Measurements from ENCODE around the gene ANO10.

Gene ANO10

DNA sequence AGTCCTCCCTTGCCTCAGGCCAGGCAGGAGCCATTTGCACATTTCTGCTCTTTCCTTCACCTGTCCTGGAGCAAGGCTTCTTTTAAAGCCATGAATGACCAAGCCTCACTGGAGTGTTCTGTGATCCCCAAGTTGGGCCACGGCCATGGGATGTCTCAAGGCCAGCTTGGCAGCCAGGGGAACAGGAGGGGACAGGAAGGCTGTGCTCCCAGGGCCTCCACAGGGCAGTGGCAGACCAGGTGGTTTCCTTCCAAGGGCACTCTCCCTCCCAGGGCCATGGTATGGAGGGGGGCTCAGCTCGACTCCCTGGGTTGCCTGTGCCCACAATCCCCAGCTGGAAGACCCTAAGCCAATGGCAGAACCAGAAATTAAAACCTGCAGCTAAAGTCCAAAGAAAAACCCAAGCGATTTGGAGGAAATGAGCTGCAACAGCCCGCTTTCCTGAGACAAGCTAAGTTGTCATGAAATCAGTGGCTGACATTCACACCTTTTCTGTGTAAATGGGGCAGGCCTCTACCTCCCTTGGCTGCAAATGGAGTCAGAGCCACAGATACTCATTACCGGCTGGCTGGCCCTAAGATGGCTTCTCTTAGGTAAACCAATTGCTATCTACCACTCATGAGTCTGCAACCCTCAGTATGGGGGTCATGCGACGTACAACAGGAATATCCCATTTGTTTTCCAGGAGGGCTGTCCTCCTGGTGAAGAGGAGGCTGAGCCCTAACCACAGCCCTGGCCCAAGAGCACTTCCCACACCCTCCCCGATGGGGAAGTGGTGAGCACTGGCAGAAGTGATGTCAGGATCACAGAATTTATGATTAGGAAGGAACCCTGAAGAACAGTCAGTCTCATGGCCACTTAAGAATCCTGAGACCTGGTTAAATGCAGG, 252.2 kb downstream of the ANO10 start:
- Histone ChIP-seq H2BK12ac (ENCODE audit: low read length) (no peak overlapping the region), H4K91ac (ENCODE audit: low read depth, low read length, poor library complexity) (no peak overlapping the region), H3K18ac (ENCODE audit: low read length) (peak overlapping the region; percentile 20), H3K9me3 (replicated peaks in 1 of 2; ENCODE audit: control insufficient read depth in 2 of 2, insufficient read depth in 1 of 2, low read depth in 1 of 2, low read length in 2 of 2) (no peaks in the 10 kb centered on the region), H3K27me3 (ENCODE audit: control insufficient read depth in 3 of 3, insufficient read depth in 3 of 3, low read depth in 1 of 3, low read length in 3 of 3) (no peaks in the 10 kb centered on the region), H4K8ac (ENCODE audit: low read depth, low read length) (no peak overlapping the region), H3K4me3 (ENCODE audit: low read length in 2 of 2) (no peak overlapping the region), H3K23ac (ENCODE audit: low read depth, low read length, poor library complexity) (no peak overlapping the region), H2BK5ac (ENCODE audit: low read length) (no peak overlapping the region), H3K79me1 (ENCODE audit: low read depth, low read length) (peaks cover 2% of the 10 kb centered on the region), H3K36me3 (replicated peaks in 1 of 2; ENCODE audit: control insufficient read depth in 2 of 2, insufficient read depth in 2 of 2, low read length in 2 of 2) (peaks cover 0 to 2% of the 10 kb centered on the region in 2 donors), H3K9ac (ENCODE audit: low read depth, low read length, poor library complexity) (no peak overlapping the region), H3K4me2 (ENCODE audit: insufficient read depth, low read length, poor library complexity, severe bottlenecking) (no peak overlapping the region), H3K14ac (ENCODE audit: low read length) (no peak overlapping the region), H2AK5ac (ENCODE audit: low read depth, low read length) (no peak overlapping the region), H2BK120ac (ENCODE audit: low read depth, low read length) (no peak overlapping the region), H2AFZ (ENCODE audit: low read length) (no peak overlapping the region), H3K4me1 (ENCODE audit: control insufficient read depth in 2 of 2, insufficient read depth in 1 of 2, low read depth in 1 of 2, low read length in 2 of 2) (peaks cover 0 to 14% of the 10 kb centered on the region in 2 donors), H3K4ac (ENCODE audit: low read length) (no peak overlapping the region), H2BK15ac (ENCODE audit: low read length) (no peak overlapping the region), H3K27ac (replicated peaks; ENCODE audit: low read length) (no peak overlapping the region)
- no CpG with 5 or more reads among the region's 8 CpGs for WGBS, 2 donors (ENCODE audit: extremely low coverage in 2 of 2, insufficient read length in 2 of 2, insufficient replicate concordance in 1 of 2)
- DNase-seq (ENCODE audit: low spot score) = no peak

DNA sequence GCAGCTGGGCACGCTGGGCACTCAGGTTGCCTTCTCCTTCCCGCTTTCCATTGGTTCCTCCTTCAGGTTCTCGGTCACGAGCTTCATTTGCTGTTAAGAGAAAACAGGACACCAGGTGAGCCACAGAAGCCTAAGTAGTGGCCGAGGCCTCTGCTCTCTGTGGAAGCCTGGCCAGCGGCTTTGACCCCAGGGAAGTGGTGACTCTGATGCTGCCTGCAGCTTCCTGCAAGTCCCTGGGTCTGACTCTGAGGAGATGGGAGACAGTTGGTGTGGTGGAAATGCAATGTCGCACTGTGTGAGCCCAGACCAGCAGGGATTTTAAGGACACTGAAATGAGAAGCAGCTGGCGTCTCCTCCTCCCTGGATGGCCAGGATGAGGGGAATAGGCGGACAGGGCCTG, 254.9 kb downstream of the ANO10 start:
- no peak overlapping the region for H3K4ac ChIP-seq (ENCODE audit: low read length)
- no peak overlapping the region for H2BK5ac ChIP-seq (ENCODE audit: low read length)
- H3K4me1 ChIP-seq (ENCODE audit: control insufficient read depth in 2 of 2, insufficient read depth in 1 of 2, low read depth in 1 of 2, low read length in 2 of 2) = no peaks in the 10 kb centered on the region
- no peak overlapping the region for H2BK12ac ChIP-seq (ENCODE audit: low read length)
- H2BK120ac ChIP-seq (ENCODE audit: low read depth, low read length) = no peak overlapping the region
- no peak overlapping the region for H3K9ac ChIP-seq (ENCODE audit: low read depth, low read length, poor library complexity)
- H3K23ac ChIP-seq (ENCODE audit: low read depth, low read length, poor library complexity) = peak overlapping the region; percentile 44
- H2BK15ac ChIP-seq (ENCODE audit: low read length) = no peak overlapping the region
- no peaks in the 10 kb centered on the region for H3K27me3 ChIP-seq (ENCODE audit: control insufficient read depth in 3 of 3, insufficient read depth in 3 of 3, low read depth in 1 of 3, low read length in 3 of 3)
- no CpG with 5 or more reads among the region's 9 CpGs for WGBS, 2 donors (ENCODE audit: extremely low coverage in 2 of 2, insufficient read length in 2 of 2, insufficient replicate concordance in 1 of 2)
- no peak overlapping the region for H3K4me3 ChIP-seq (ENCODE audit: low read length in 2 of 2)
- H3K27ac ChIP-seq (replicated peaks; ENCODE audit: low read length) = no peak overlapping the region
- no peak overlapping the region for H3K14ac ChIP-seq (ENCODE audit: low read length)
- H3K18ac ChIP-seq (ENCODE audit: low read length) = no peak overlapping the region
- H4K8ac ChIP-seq (ENCODE audit: low read depth, low read length) = no peak overlapping the region
- no peak for DNase-seq (ENCODE audit: low spot score)
- no peak overlapping the region for H4K91ac ChIP-seq (ENCODE audit: low read depth, low read length, poor library complexity)
- H2AFZ ChIP-seq (ENCODE audit: low read length) = no peak overlapping the region
- H3K4me2 ChIP-seq (ENCODE audit: insufficient read depth, low read length, poor library complexity, severe bottlenecking) = no peak overlapping the region
- H3K9me3 ChIP-seq (replicated peaks in 1 of 2; ENCODE audit: control insufficient read depth in 2 of 2, insufficient read depth in 1 of 2, low read depth in 1 of 2, low read length in 2 of 2) = no peaks in the 10 kb centered on the region
- no peak overlapping the region for H2AK5ac ChIP-seq (ENCODE audit: low read depth, low read length)
- peaks cover 0 to 2% of the 10 kb centered on the region in 2 donors for H3K36me3 ChIP-seq (replicated peaks in 1 of 2; ENCODE audit: control insufficient read depth in 2 of 2, insufficient read depth in 2 of 2, low read length in 2 of 2)
- H3K79me1 ChIP-seq (ENCODE audit: low read depth, low read length) = peaks cover 2% of the 10 kb centered on the region

DNA sequence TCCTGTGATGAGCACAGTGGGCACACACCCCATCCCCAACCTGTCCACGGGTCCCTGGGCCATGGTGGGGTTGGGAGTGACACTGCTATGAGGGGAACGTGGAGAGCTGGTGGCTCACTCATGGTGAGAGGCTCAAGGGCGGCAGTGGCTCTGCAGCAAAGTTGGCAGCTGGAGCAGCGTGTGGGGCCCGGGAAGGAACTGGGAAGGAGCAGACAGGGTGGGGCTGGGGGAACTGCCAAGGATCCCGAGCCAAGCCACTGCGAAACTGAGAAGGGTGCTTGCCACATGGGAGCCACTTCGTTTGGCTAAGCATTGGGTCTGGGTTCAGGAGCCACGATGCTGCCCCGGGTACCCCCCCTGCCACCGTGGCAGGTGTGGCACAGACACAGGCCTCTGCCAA, 255.3 kb downstream of the ANO10 start:
- Histone ChIP-seq H3K27me3 (ENCODE audit: control insufficient read depth in 3 of 3, insufficient read depth in 3 of 3, low read depth in 1 of 3, low read length in 3 of 3) (no peaks in the 10 kb centered on the region), H2BK15ac (ENCODE audit: low read length) (no peak overlapping the region)
- WGBS, 2 donors (ENCODE audit: extremely low coverage in 2 of 2, insufficient read length in 2 of 2, insufficient replicate concordance in 1 of 2) = no CpG with 5 or more reads among the region's 11 CpGs

GRCh38 chr3:43365601-43366305, 256.1 kb downstream of the ANO10 start:
- Histone ChIP-seq H3K79me1 (ENCODE audit: low read depth, low read length) (peaks cover 2% of the 10 kb centered on the region), H2AK5ac (ENCODE audit: low read depth, low read length) (no peak overlapping the region), H4K8ac (ENCODE audit: low read depth, low read length) (no peak overlapping the region), H2BK5ac (ENCODE audit: low read length) (no peak overlapping the region), H2BK15ac (ENCODE audit: low read length) (no peak overlapping the region), H3K9me3 (replicated peaks in 1 of 2; ENCODE audit: control insufficient read depth in 2 of 2, insufficient read depth in 1 of 2, low read depth in 1 of 2, low read length in 2 of 2) (no peaks in the 10 kb centered on the region), H3K4me3 (ENCODE audit: low read length in 2 of 2) (no peak overlapping the region), H3K23ac (ENCODE audit: low read depth, low read length, poor library complexity) (peak overlapping the region; percentile 52), H3K36me3 (replicated peaks in 1 of 2; ENCODE audit: control insufficient read depth in 2 of 2, insufficient read depth in 2 of 2, low read length in 2 of 2) (peaks cover 0 to 2% of the 10 kb centered on the region in 2 donors), H3K18ac (ENCODE audit: low read length) (no peak overlapping the region), H2AFZ (ENCODE audit: low read length) (no peak overlapping the region), H3K9ac (ENCODE audit: low read depth, low read length, poor library complexity) (no peak overlapping the region), H3K4me1 (ENCODE audit: control insufficient read depth in 2 of 2, insufficient read depth in 1 of 2, low read depth in 1 of 2, low read length in 2 of 2) (no peaks in the 10 kb centered on the region), H3K4ac (ENCODE audit: low read length) (no peak overlapping the region), H3K27me3 (ENCODE audit: control insufficient read depth in 3 of 3, insufficient read depth in 3 of 3, low read depth in 1 of 3, low read length in 3 of 3) (no peaks in the 10 kb centered on the region), H2BK12ac (ENCODE audit: low read length) (no peak overlapping the region), H4K91ac (ENCODE audit: low read depth, low read length, poor library complexity) (no peak overlapping the region), H3K14ac (ENCODE audit: low read length) (no peak overlapping the region), H2BK120ac (ENCODE audit: low read depth, low read length) (no peak overlapping the region), H3K4me2 (ENCODE audit: insufficient read depth, low read length, poor library complexity, severe bottlenecking) (no peak overlapping the region), H3K27ac (replicated peaks; ENCODE audit: low read length) (no peak overlapping the region)
- DNase-seq (ENCODE audit: low spot score) = no peak
- WGBS, 2 donors (ENCODE audit: extremely low coverage in 2 of 2, insufficient read length in 2 of 2, insufficient replicate concordance in 1 of 2) = no CpG with 5 or more reads among the region's 12 CpGs

More for the DNA sequence above, 255.3 kb downstream of the ANO10 start:
- no peak for DNase-seq (ENCODE audit: low spot score)
- Histone ChIP-seq H3K4ac (ENCODE audit: low read length) (no peak overlapping the region), H4K8ac (ENCODE audit: low read depth, low read length) (no peak overlapping the region), H3K14ac (ENCODE audit: low read length) (no peak overlapping the region), H3K9me3 (replicated peaks in 1 of 2; ENCODE audit: control insufficient read depth in 2 of 2, insufficient read depth in 1 of 2, low read depth in 1 of 2, low read length in 2 of 2) (no peaks in the 10 kb centered on the region), H2BK5ac (ENCODE audit: low read length) (no peak overlapping the region), H4K91ac (ENCODE audit: low read depth, low read length, poor library complexity) (no peak overlapping the region), H3K4me2 (ENCODE audit: insufficient read depth, low read length, poor library complexity, severe bottlenecking) (no peak overlapping the region), H2BK120ac (ENCODE audit: low read depth, low read length) (no peak overlapping the region), H2AK5ac (ENCODE audit: low read depth, low read length) (peak overlapping the region; percentile 6), H2BK12ac (ENCODE audit: low read length) (no peak overlapping the region), H3K4me1 (ENCODE audit: control insufficient read depth in 2 of 2, insufficient read depth in 1 of 2, low read depth in 1 of 2, low read length in 2 of 2) (no peaks in the 10 kb centered on the region), H3K79me1 (ENCODE audit: low read depth, low read length) (peaks cover 2% of the 10 kb centered on the region), H3K9ac (ENCODE audit: low read depth, low read length, poor library complexity) (no peak overlapping the region), H3K23ac (ENCODE audit: low read depth, low read length, poor library complexity) (peak overlapping the region; percentile 44), H2AFZ (ENCODE audit: low read length) (no peak overlapping the region), H3K27ac (replicated peaks; ENCODE audit: low read length) (no peak overlapping the region), H3K36me3 (replicated peaks in 1 of 2; ENCODE audit: control insufficient read depth in 2 of 2, insufficient read depth in 2 of 2, low read length in 2 of 2) (peaks cover 0 to 2% of the 10 kb centered on the region in 2 donors), H3K18ac (ENCODE audit: low read length) (peak overlapping the region; percentile 48), H3K4me3 (ENCODE audit: low read length in 2 of 2) (no peak overlapping the region)
